ENCODE measurements around the gene IGF1. TPM values are rescaled to one million over a fixed set of nuclear protein-coding genes. Genes with fewer than 3 reads are reported as not detected.

The IGF1 gene
- total and polyA plus RNA-seq, 10 of the 15 experiments (the other 5 are each of a cell fraction or from before 2014, with no cell fraction given) = 2.4 to 9.2 (median 3.5) TPM

DNA sequence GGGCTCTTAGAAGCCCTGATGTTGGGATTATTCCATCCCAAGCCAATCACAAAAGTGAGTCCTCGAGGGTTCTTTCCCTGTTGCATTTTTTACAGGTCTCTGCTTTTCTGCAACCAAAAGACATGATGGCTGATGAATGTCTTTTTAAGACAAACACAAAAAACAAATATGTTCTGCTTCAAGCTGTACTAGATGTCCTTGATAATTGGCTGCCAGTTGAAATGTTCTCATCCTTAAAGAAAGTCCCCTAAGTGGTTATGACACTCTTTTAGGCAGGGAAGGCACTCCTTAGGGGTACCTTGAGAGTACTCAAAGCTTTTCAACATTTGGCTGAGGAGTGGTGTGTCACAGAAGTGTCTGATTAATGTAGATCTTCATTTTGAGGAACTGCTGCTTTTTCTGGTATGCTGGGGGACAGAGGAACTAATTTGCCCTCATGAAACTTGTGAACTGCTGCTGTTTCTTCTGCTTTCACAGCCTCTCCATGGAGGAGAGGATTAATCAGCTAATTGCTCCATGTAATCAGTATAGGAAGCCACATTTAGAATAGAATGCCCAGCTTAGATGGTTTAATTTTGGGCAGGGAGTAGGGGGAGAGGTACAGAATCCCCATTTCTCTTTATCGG lies 22.8 kb upstream of the IGF1 start (continued):
- TF ChIP-seq, protein P1, sequence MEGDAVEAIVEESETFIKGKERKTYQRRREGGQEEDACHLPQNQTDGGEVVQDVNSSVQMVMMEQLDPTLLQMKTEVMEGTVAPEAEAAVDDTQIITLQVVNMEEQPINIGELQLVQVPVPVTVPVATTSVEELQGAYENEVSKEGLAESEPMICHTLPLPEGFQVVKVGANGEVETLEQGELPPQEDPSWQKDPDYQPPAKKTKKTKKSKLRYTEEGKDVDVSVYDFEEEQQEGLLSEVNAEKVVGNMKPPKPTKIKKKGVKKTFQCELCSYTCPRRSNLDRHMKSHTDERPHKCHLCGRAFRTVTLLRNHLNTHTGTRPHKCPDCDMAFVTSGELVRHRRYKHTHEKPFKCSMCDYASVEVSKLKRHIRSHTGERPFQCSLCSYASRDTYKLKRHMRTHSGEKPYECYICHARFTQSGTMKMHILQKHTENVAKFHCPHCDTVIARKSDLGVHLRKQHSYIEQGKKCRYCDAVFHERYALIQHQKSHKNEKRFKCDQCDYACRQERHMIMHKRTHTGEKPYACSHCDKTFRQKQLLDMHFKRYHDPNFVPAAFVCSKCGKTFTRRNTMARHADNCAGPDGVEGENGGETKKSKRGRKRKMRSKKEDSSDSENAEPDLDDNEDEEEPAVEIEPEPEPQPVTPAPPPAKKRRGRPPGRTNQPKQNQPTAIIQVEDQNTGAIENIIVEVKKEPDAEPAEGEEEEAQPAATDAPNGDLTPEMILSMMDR (IDR thresholded peaks at IDR 0.05 in 2 of 3, conservative IDR thresholded peaks at IDR 0.05 in 1 of 3; ENCODE audit: control insufficient read depth in 2 of 3, extremely low read depth in 1 of 3, insufficient read depth in 1 of 3, low read depth in 3 of 3, low read length in 3 of 3) = no peak
- TF ChIP-seq ZBTB33 (IDR thresholded peaks at IDR 0.05) = no peak
- TF ChIP-seq ESRRA (IDR thresholded peaks at IDR 0.05; ENCODE audit: low read length) = no peak
- TF ChIP-seq RBBP5 (conservative IDR thresholded peaks at IDR 0.05) = no peak
- TF ChIP-seq, protein P2, sequence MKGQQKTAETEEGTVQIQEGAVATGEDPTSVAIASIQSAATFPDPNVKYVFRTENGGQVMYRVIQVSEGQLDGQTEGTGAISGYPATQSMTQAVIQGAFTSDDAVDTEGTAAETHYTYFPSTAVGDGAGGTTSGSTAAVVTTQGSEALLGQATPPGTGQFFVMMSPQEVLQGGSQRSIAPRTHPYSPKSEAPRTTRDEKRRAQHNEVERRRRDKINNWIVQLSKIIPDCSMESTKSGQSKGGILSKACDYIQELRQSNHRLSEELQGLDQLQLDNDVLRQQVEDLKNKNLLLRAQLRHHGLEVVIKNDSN (IDR thresholded peaks at IDR 0.05; ENCODE audit: borderline replicate concordance, extremely low read length, insufficient read depth, low read depth, low read length) = no peak
- TF ChIP-seq IRF5 (IDR thresholded peaks at IDR 0.05; ENCODE audit: borderline replicate concordance) = no peak
- no peak for TF ChIP-seq SIX5 (IDR thresholded peaks at IDR 0.05; ENCODE audit: low read depth, low read length, severe bottlenecking)
- TF ChIP-seq CREB1 (IDR thresholded peaks at IDR 0.05; ENCODE audit: low read depth) = no peak
- TF ChIP-seq FOS (IDR thresholded peaks at IDR 0.05; ENCODE audit: borderline replicate concordance, extremely low read depth, insufficient read length) = no peak
- no peak for TF ChIP-seq BRCA1 (IDR thresholded peaks at IDR 0.05; ENCODE audit: low read depth, low read length)
- TF ChIP-seq, protein P3, sequence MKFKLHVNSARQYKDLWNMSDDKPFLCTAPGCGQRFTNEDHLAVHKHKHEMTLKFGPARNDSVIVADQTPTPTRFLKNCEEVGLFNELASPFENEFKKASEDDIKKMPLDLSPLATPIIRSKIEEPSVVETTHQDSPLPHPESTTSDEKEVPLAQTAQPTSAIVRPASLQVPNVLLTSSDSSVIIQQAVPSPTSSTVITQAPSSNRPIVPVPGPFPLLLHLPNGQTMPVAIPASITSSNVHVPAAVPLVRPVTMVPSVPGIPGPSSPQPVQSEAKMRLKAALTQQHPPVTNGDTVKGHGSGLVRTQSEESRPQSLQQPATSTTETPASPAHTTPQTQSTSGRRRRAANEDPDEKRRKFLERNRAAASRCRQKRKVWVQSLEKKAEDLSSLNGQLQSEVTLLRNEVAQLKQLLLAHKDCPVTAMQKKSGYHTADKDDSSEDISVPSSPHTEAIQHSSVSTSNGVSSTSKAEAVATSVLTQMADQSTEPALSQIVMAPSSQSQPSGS (IDR thresholded peaks at IDR 0.05; ENCODE audit: low read length) = no peak
- TF ChIP-seq STAT1 (conservative IDR thresholded peaks at IDR 0.05) = no peak
- TF ChIP-seq KAT2A (conservative IDR thresholded peaks at IDR 0.05; ENCODE audit: control insufficient read depth, low read depth, low read length) = no peak
- no peak for TF ChIP-seq TCF7 (IDR thresholded peaks at IDR 0.05; ENCODE audit: borderline replicate concordance)
- TF ChIP-seq BMI1 (IDR thresholded peaks at IDR 0.05; ENCODE audit: borderline replicate concordance) = peak; percentile 40; the same call in 1 of the 2 replicates
- no peak for TF ChIP-seq POLR2AphosphoS2 (IDR thresholded peaks at IDR 0.05; ENCODE audit: low read depth, low read length)
- no peak for TF ChIP-seq CEBPB (IDR thresholded peaks at IDR 0.05; ENCODE audit: borderline replicate concordance in 1 of 2, low read depth in 2 of 2, low read length in 2 of 2)
- TF ChIP-seq KLF5 (IDR thresholded peaks at IDR 0.05; ENCODE audit: partially characterized antibody) = no peak
- TF ChIP-seq, protein P4, sequence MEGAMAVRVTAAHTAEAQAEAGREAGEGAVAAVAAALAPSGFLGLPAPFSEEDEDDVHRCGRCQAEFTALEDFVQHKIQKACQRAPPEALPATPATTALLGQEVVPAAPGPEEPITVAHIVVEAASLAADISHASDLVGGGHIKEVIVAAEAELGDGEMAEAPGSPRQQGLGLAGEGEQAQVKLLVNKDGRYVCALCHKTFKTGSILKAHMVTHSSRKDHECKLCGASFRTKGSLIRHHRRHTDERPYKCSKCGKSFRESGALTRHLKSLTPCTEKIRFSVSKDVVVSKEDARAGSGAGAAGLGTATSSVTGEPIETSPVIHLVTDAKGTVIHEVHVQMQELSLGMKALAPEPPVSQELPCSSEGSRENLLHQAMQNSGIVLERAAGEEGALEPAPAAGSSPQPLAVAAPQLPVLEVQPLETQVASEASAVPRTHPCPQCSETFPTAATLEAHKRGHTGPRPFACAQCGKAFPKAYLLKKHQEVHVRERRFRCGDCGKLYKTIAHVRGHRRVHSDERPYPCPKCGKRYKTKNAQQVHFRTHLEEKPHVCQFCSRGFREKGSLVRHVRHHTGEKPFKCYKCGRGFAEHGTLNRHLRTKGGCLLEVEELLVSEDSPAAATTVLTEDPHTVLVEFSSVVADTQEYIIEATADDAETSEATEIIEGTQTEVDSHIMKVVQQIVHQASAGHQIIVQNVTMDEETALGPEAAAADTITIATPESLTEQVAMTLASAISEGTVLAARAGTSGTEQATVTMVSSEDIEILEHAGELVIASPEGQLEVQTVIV (IDR thresholded peaks at IDR 0.05; ENCODE audit: borderline replicate concordance, partially characterized antibody) = no peak
- 0 out of 2 replicates have a peak, but pooled peaks have one; percentile 48 for TF ChIP-seq IRF4 (IDR thresholded peaks at IDR 0.05; ENCODE audit: low read depth, low read length)
